Astrocyte (in vitro differentiated cells and primary cell): ENCODE data around the gene RBM19. TPM values are rescaled to one million over a fixed set of nuclear protein-coding genes. Genes with fewer than 3 reads are reported as not detected.
A peak's percentile ranks its signal among the peaks of the same experiment; 100 is the strongest.

Experiments used
- DNase-seq: peaks from one replicate; pipeline ENCODE4 v3.0.0-alpha.2; 2010; ENCODE audit warnings: low read depth
- FAIRE-seq: peaks from 2 replicates; lab custom pipeline; 2011; peaks lifted over from hg19 to GRCh38; lab: Jason Lieb, UNC
- H2AFZ ChIP-seq: 2 replicates; pipeline ENCODE4 v1.6.0; 2012; ENCODE audit warnings: low read depth, low read length, inconsistent platforms
- H3K27ac ChIP-seq: 2 replicates; pipeline ENCODE4 v1.5.1; 2011; ENCODE audit warnings: low read depth, low read length, inconsistent platforms
- H3K27me3 ChIP-seq: 2 replicates; pipeline ENCODE4 v1.6.0; 2011; ENCODE audit warnings: low read length, inconsistent platforms; ENCODE audit not compliant: insufficient read depth
- H3K36me3 ChIP-seq: 2 replicates; pipeline ENCODE4 v1.5.1; 2011; ENCODE audit warnings: low read length, inconsistent platforms; ENCODE audit not compliant: insufficient read depth
- H3K4me1 ChIP-seq: 2 replicates; pipeline ENCODE4 v1.5.1; 2011; ENCODE audit warnings: low read length, inconsistent platforms; ENCODE audit not compliant: insufficient read depth
- H3K4me2 ChIP-seq: 2 replicates; pipeline ENCODE4 v1.6.0; 2012; ENCODE audit warnings: low read length, inconsistent platforms
- H3K4me3 ChIP-seq: 2 replicates; pipeline ENCODE4 v1.5.1; 2011; ENCODE audit warnings: low read depth, mild to moderate bottlenecking, low read length, inconsistent platforms; ENCODE audit not compliant: insufficient read depth
- H3K79me2 ChIP-seq: 2 replicates; pipeline ENCODE4 v1.6.0; 2012; ENCODE audit warnings: mild to moderate bottlenecking, low read length, inconsistent platforms; ENCODE audit not compliant: insufficient read depth
- H3K9ac ChIP-seq: 2 replicates; pipeline ENCODE4 v1.6.0; 2012; ENCODE audit warnings: mild to moderate bottlenecking, low read length, inconsistent platforms
- H3K9me3 ChIP-seq: 2 replicates; pipeline ENCODE4 v1.5.1; 2012; ENCODE audit warnings: low read depth, mild to moderate bottlenecking, low read length, inconsistent platforms; ENCODE audit not compliant: insufficient read depth
- H4K20me1 ChIP-seq: 2 replicates; pipeline ENCODE4 v1.6.0; 2012; ENCODE audit warnings: low read length, inconsistent platforms; ENCODE audit not compliant: insufficient read depth
- H3K27ac Mint-ChIP-seq: one replicate; pipeline ENCODE4 v1.8.0; 2021; ENCODE audit warnings: mild to moderate bottlenecking, mixed read lengths; ENCODE audit not compliant: unreplicated experiment
- H3K27me3 Mint-ChIP-seq: one replicate; pipeline ENCODE4 v1.8.0; 2021; ENCODE audit warnings: low read depth, mixed read lengths; ENCODE audit not compliant: unreplicated experiment
- H3K36me3 Mint-ChIP-seq: one replicate; pipeline ENCODE4 v1.8.0; 2021; ENCODE audit warnings: low read depth, mixed read lengths; ENCODE audit not compliant: unreplicated experiment
- H3K4me1 Mint-ChIP-seq: one replicate; pipeline ENCODE4 v1.8.0; 2021; ENCODE audit warnings: low read depth, mixed read lengths; ENCODE audit not compliant: unreplicated experiment
- H3K4me3 Mint-ChIP-seq: one replicate; pipeline ENCODE4 v1.8.0; 2021; ENCODE audit warnings: mild to moderate bottlenecking, moderate library complexity, mixed read lengths; ENCODE audit not compliant: unreplicated experiment
- H3K9me3 Mint-ChIP-seq: one replicate; pipeline ENCODE4 v1.8.0; 2021; ENCODE audit warnings: mild to moderate bottlenecking, mixed read lengths; ENCODE audit not compliant: unreplicated experiment
- EZH2 ChIP-seq: IDR thresholded peaks from 2 replicates; pipeline ENCODE4 v1.6.1; 2012; ENCODE audit warnings: mild to moderate bottlenecking, low read length, inconsistent platforms; ENCODE audit not compliant: insufficient read depth
- total RNA-seq: library from RNA; stranded (reverse); gene quantifications from 2 replicates; pipeline ENCODE4 v1.2.1, GENCODE V29; 2021
- TF ChIP-seq, protein P1 (sequence below): IDR thresholded peaks from 2 replicates; pipeline ENCODE4 v1.5.1; 2011; ENCODE audit warnings: low read depth, mild to moderate bottlenecking, inconsistent platforms, low read length, moderate library complexity; ENCODE audit not compliant: insufficient read depth

RBM19 gene
- total RNA-seq, 1 donor from 2014 or later: 32.3 TPM

DNA sequence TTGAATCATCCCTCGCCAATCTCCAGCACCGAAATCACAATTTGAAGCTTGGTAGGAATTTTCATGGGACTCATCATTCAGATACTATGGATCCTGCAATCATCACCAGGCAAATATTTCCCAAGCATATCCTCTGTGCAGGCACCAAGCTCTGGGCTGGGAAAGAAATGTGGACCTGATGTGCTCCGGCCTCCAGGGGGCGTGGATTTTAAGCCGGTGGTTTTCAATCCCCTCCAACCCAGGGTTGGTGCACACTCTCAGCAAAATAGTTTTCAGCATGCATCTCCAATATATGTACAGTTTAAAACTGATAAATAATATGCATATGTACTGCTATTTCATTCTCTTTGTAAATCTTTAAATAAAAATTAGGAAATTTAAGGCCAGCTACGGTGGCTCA, 98.9 kb downstream of the RBM19 start:
- Histone ChIP-seq H4K20me1 (no peaks in the 10 kb centered on the region), H3K4me2 (no peak overlapping the region), H2AFZ (no peak overlapping the region), H3K4me3 (no peak overlapping the region), H3K4me1 (peaks cover 12% of the 10 kb centered on the region), H3K27ac (no peak overlapping the region), H3K27me3 (peaks cover 3% of the 10 kb centered on the region), H3K9me3 (no peaks in the 10 kb centered on the region), H3K9ac (no peak overlapping the region), H3K36me3 (peaks cover 2% of the 10 kb centered on the region), H3K79me2 (no peaks in the 10 kb centered on the region)
- DNase-seq (no peak), FAIRE-seq (no peak)
- H3K27me3 Mint-ChIP-seq: no peaks in the 10 kb centered on the region
- H3K36me3 Mint-ChIP-seq: peaks cover 10% of the 10 kb centered on the region
- TF ChIP-seq, protein P1, sequence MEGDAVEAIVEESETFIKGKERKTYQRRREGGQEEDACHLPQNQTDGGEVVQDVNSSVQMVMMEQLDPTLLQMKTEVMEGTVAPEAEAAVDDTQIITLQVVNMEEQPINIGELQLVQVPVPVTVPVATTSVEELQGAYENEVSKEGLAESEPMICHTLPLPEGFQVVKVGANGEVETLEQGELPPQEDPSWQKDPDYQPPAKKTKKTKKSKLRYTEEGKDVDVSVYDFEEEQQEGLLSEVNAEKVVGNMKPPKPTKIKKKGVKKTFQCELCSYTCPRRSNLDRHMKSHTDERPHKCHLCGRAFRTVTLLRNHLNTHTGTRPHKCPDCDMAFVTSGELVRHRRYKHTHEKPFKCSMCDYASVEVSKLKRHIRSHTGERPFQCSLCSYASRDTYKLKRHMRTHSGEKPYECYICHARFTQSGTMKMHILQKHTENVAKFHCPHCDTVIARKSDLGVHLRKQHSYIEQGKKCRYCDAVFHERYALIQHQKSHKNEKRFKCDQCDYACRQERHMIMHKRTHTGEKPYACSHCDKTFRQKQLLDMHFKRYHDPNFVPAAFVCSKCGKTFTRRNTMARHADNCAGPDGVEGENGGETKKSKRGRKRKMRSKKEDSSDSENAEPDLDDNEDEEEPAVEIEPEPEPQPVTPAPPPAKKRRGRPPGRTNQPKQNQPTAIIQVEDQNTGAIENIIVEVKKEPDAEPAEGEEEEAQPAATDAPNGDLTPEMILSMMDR: peak; percentile 33
- TF ChIP-seq EZH2: no peak
- H3K4me3 Mint-ChIP-seq: no peak overlapping the region
- H3K9me3 Mint-ChIP-seq: peaks cover 2% of the 10 kb centered on the region
- H3K4me1 Mint-ChIP-seq: peaks cover 18% of the 10 kb centered on the region
- H3K27ac Mint-ChIP-seq: no peak overlapping the region

DNA sequence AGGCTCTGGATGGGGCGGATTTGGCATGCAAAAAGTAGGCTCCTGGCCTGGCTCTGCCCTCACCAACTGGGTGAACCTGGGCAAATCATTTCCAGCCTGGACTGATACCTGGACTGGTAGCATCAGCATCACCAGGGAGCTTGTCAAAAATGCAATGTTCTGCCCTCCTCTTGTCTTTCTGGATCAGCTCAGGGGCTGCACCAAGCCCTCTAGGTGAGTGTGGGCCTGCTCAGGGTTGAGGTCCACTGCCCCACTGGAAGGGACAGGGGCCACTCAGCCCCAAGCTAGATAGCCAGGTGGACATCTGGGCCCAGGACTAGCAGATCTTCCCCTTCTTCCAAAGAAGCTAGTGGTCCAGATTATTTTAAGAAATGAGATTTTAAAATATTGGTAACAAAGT, 99.6 kb downstream of the RBM19 start:
- Histone ChIP-seq H3K27ac (no peak overlapping the region), H3K9me3 (no peaks in the 10 kb centered on the region), H3K36me3 (peaks cover 2% of the 10 kb centered on the region), H4K20me1 (no peaks in the 10 kb centered on the region), H3K4me1 (peaks cover 19% of the 10 kb centered on the region), H3K27me3 (peaks cover 3% of the 10 kb centered on the region), H3K4me3 (no peak overlapping the region), H3K79me2 (no peaks in the 10 kb centered on the region), H3K4me2 (no peak overlapping the region), H3K9ac (no peak overlapping the region), H2AFZ (no peak overlapping the region)
- DNase-seq (no peak), FAIRE-seq (no peak)
- Mint-ChIP-seq H3K36me3 (peaks cover 10% of the 10 kb centered on the region), H3K4me3 (no peak overlapping the region), H3K27ac (no peak overlapping the region), H3K4me1 (peaks cover 26% of the 10 kb centered on the region), H3K27me3 (no peaks in the 10 kb centered on the region), H3K9me3 (peaks cover 2% of the 10 kb centered on the region)
- TF ChIP-seq, protein P1: no peak
- no peak for TF ChIP-seq EZH2

DNA sequence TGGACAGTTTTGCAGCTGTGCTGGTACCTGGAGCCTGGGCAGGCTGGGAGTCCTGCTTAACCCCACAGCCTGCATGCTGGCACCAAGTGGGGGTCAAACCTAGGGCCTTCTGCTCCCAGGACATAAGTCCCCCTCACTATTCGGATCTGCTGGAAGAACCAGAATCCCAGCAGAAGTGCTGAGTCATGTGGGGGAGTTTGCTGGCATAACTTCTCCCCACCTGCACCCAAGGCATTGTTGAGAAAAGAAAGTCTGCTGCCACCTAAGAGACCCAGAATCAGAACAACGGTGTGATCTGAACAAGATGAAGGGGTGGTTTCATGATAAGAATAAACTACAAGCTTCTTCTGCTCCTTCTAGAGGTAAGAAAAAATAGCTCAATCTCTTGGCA, 102.7 kb downstream of the RBM19 start:
- FAIRE-seq (no peak), DNase-seq (no peak)
- no peaks in the 10 kb centered on the region for H3K79me2 ChIP-seq
- TF ChIP-seq, protein P1: no peak
- H3K27me3 ChIP-seq: no peaks in the 10 kb centered on the region
- no peak overlapping the region for H3K4me3 Mint-ChIP-seq
- peaks cover 5% of the 10 kb centered on the region for H3K36me3 Mint-ChIP-seq
- H3K27ac ChIP-seq: peak overlapping the region; percentile 59
- peak overlapping the region; percentile 93 for H3K27ac Mint-ChIP-seq
- H3K9me3 Mint-ChIP-seq: peaks cover 2% of the 10 kb centered on the region
- H3K9me3 ChIP-seq: no peaks in the 10 kb centered on the region
- no peaks in the 10 kb centered on the region for H3K27me3 Mint-ChIP-seq
- peaks cover 38% of the 10 kb centered on the region for H3K4me1 Mint-ChIP-seq
- peaks cover 32% of the 10 kb centered on the region for H3K4me1 ChIP-seq
- peaks cover 2% of the 10 kb centered on the region for H3K36me3 ChIP-seq
- peak overlapping the region; percentile 68 for H3K9ac ChIP-seq
- H3K4me2 ChIP-seq: peak overlapping the region; percentile 84
- no peak overlapping the region for H2AFZ ChIP-seq
- no peaks in the 10 kb centered on the region for H4K20me1 ChIP-seq
- peak overlapping the region; percentile 33 for H3K4me3 ChIP-seq
